H1 (cell line): Measurements from ENCODE around the gene DCAF4. TPM values are rescaled to one million over a fixed set of nuclear protein-coding genes. Genes with fewer than 3 reads are reported as not detected.

ENCODE experiments used
- CTCF ChIA-PET: fragments of 300-600 bp; sonication (Branson Sonifier 250); formaldehyde crosslinking; loops from one replicate; lab custom pipeline; 2021; ENCODE audit not compliant: partially characterized antibody; lab: Charles Lee
- POLR2A ChIA-PET: fragments of 300-600 bp; sonication (Branson Sonifier 250); formaldehyde crosslinking; loops from one replicate; lab custom pipeline; 2021; ENCODE audit warnings: inconsistent platforms; ENCODE audit not compliant: partially characterized antibody; lab: Charles Lee
- DNase-seq, 2 experiments: peaks; one replicate each; pipeline versions ENCODE4 v3.0.0 to v3.0.0-alpha.2; 2010 to 2022; ENCODE audit warnings: low spot score in 2 of 2, low read depth in 1 of 2, mixed read lengths in 1 of 2
- FAIRE-seq: peaks from 2 replicates; lab custom pipeline; 2011; peaks lifted over from hg19 to GRCh38; lab: Jason Lieb, UNC
- H2AFZ ChIP-seq: 2 replicates; pipeline ENCODE4 v1.8.1; 2012; ENCODE audit warnings: low read length, inconsistent platforms
- H2AK5ac ChIP-seq: 2 replicates; pipeline ENCODE4 v1.6.1; 2013; ENCODE audit warnings: low read depth, low read length
- H2BK120ac ChIP-seq: replicated peaks from 2 replicates; pipeline ENCODE3; 2013; ENCODE audit warnings: low read depth, low read length, inconsistent platforms
- H2BK12ac ChIP-seq: 2 replicates; pipeline ENCODE4 v1.6.1; 2013; ENCODE audit warnings: low read depth, low read length
- H2BK15ac ChIP-seq: 2 replicates; pipeline ENCODE4 v1.6.1; 2013; ENCODE audit warnings: low read length
- H2BK20ac ChIP-seq: 2 replicates; pipeline ENCODE4 v1.6.1; 2013; ENCODE audit warnings: low read length
- H2BK5ac ChIP-seq: 2 replicates; pipeline ENCODE4 v1.6.1; 2013; ENCODE audit warnings: low read depth, low read length
- H3K14ac ChIP-seq: 2 replicates; pipeline ENCODE4 v1.6.1; 2013; ENCODE audit warnings: inconsistent platforms; ENCODE audit not compliant: insufficient read length
- H3K18ac ChIP-seq: 2 replicates; pipeline ENCODE4 v1.6.1; 2013; ENCODE audit warnings: low read length; ENCODE audit errors: extremely low read depth
- H3K23ac ChIP-seq: 2 replicates; pipeline ENCODE4 v1.6.1; 2013; ENCODE audit warnings: inconsistent platforms; ENCODE audit not compliant: insufficient read length
- H3K23me2 ChIP-seq: 2 replicates; pipeline ENCODE4 v1.6.1; 2013; ENCODE audit warnings: low read depth, low read length
- H3K27ac ChIP-seq: 2 replicates; pipeline ENCODE4 v1.6.1; 2011; ENCODE audit warnings: low read depth, low read length, inconsistent platforms
- H3K27me3 ChIP-seq, 4 experiments: replicated peaks in 1 of 4; 1 replicate in 1 of 4; 2 replicates in 3 of 4; pipeline versions ENCODE4 v1.6.1 to v1.8.1; 2011 to 2013; ENCODE audit warnings: low read length in 3 of 4, mild to moderate bottlenecking in 3 of 4, inconsistent platforms in 2 of 4, mixed read lengths in 2 of 4, moderate library complexity in 1 of 4; ENCODE audit not compliant: control insufficient read depth in 3 of 4, insufficient read depth in 3 of 4; ENCODE audit errors: extremely low read depth in 1 of 4
- H3K36me3 ChIP-seq, 4 experiments: 2 replicates each; pipeline versions ENCODE4 v1.6.1 to v1.8.1; 2011 to 2013; ENCODE audit warnings: mild to moderate bottlenecking in 4 of 4, low read length in 3 of 4, moderate library complexity in 2 of 4, control low read depth in 1 of 4, inconsistent platforms in 1 of 4; ENCODE audit not compliant: insufficient read depth in 4 of 4, control insufficient read depth in 2 of 4
- H3K4ac ChIP-seq: replicated peaks from 2 replicates; pipeline ENCODE3; 2013; ENCODE audit warnings: low read length, low read depth, mixed read lengths, inconsistent platforms; ENCODE audit not compliant: insufficient read length
- H3K4me1 ChIP-seq, 4 experiments: replicated peaks in 1 of 4; 1 replicate in 1 of 4; 2 replicates in 3 of 4; pipeline versions ENCODE4 v1.6.1 to v1.8.1; 2011 to 2013; ENCODE audit warnings: low read length in 3 of 4, inconsistent platforms in 2 of 4, mixed read lengths in 1 of 4; ENCODE audit not compliant: insufficient read depth in 4 of 4, control insufficient read depth in 3 of 4
- H3K4me2 ChIP-seq, 2 experiments: 2 replicates each; pipeline versions ENCODE4 v1.6.1 to v1.8.1; 2011 to 2013; ENCODE audit warnings: low read depth in 2 of 2, low read length in 2 of 2, control low read depth in 1 of 2, inconsistent platforms in 1 of 2, mild to moderate bottlenecking in 1 of 2; ENCODE audit not compliant: insufficient read depth in 1 of 2
- H3K4me3 ChIP-seq, 4 experiments: fragments of 200-600, 300-600 bp in 1 of 4; sonication (generic), shearing (Covaris generic), sonication (Bioruptor Twin) in 1 of 4; 2 replicates each; pipeline versions ENCODE4 v1.5.1 to v1.8.1; 2011 to 2016; ENCODE audit warnings: low read length in 4 of 4, low read depth in 3 of 4, control low read depth in 2 of 4, inconsistent platforms in 2 of 4, mild to moderate bottlenecking in 2 of 4, mixed read lengths in 1 of 4, moderate library complexity in 1 of 4; ENCODE audit not compliant: insufficient read depth in 2 of 4; ENCODE audit errors: extremely low read depth in 1 of 4
- H3K56ac ChIP-seq: replicated peaks from 2 replicates; pipeline ENCODE3; 2013; ENCODE audit warnings: low read depth, mild to moderate bottlenecking, mixed read lengths, low read length, inconsistent platforms; ENCODE audit not compliant: insufficient read length
- H3K79me1 ChIP-seq: 2 replicates; pipeline ENCODE4 v1.6.1; 2013; ENCODE audit warnings: low read depth, low read length, control low read depth
- H3K79me2 ChIP-seq, 2 experiments: 2 replicates each; pipeline versions ENCODE4 v1.6.1 to v1.8.1; 2012 to 2013; ENCODE audit warnings: low read length in 2 of 2, mild to moderate bottlenecking in 2 of 2, inconsistent platforms in 1 of 2; ENCODE audit not compliant: insufficient read depth in 2 of 2, control insufficient read depth in 1 of 2
- H3K9ac ChIP-seq, 4 experiments: replicated peaks in 1 of 4; 1 replicate in 1 of 4; 2 replicates in 3 of 4; pipeline versions ENCODE4 v1.6.1 to v1.8.1; 2011 to 2013; ENCODE audit warnings: low read depth in 3 of 4, low read length in 3 of 4, control low read depth in 2 of 4, mild to moderate bottlenecking in 2 of 4, moderate library complexity in 2 of 4, inconsistent platforms in 1 of 4; ENCODE audit errors: extremely low read depth in 1 of 4
- H3K9me3 ChIP-seq, 2 experiments: 2 replicates each; pipeline versions ENCODE4 v1.6.1 to v1.8.1; 2012 to 2013; ENCODE audit warnings: mild to moderate bottlenecking in 2 of 2, moderate library complexity in 2 of 2, control low read depth in 1 of 2, inconsistent platforms in 1 of 2, low read depth in 1 of 2, low read length in 1 of 2, mixed read lengths in 1 of 2; ENCODE audit not compliant: insufficient read depth in 2 of 2
- H4K20me1 ChIP-seq, 2 experiments: replicated peaks in 1 of 2; 2 replicates each; pipeline versions ENCODE3 to v1.8.1; 2011 to 2013; ENCODE audit warnings: inconsistent platforms in 2 of 2, low read length in 2 of 2, mild to moderate bottlenecking in 1 of 2; ENCODE audit not compliant: insufficient read depth in 2 of 2, control insufficient read depth in 1 of 2
- H4K5ac ChIP-seq: 2 replicates; pipeline ENCODE4 v1.6.1; 2013; ENCODE audit warnings: low read length, low read depth, mixed read lengths, inconsistent platforms; ENCODE audit not compliant: insufficient read length
- H4K8ac ChIP-seq: 2 replicates; pipeline ENCODE4 v1.8.0; 2013; ENCODE audit warnings: mild to moderate bottlenecking, moderate library complexity, low read length, inconsistent platforms; ENCODE audit not compliant: insufficient read depth; ENCODE audit errors: extremely low read depth
- H4K91ac ChIP-seq: replicated peaks from 2 replicates; pipeline ENCODE3; 2013; ENCODE audit warnings: low read length, mixed read lengths, inconsistent platforms; ENCODE audit not compliant: insufficient read length
- CBX8 ChIP-seq: fragments of 300-800, 300-1000 bp; sonication (generic); IDR thresholded peaks from 2 replicates; pipeline ENCODE4 v1.7.1; 2016; ENCODE audit warnings: low read depth, low read length, borderline replicate concordance
- CTBP2 ChIP-seq: IDR thresholded peaks from 2 replicates; pipeline ENCODE4 v1.7.0; 2011; ENCODE audit warnings: borderline replicate concordance, mild to moderate bottlenecking, moderate library complexity, mixed read lengths, low read length; ENCODE audit not compliant: insufficient read depth, insufficient read length
- NANOG ChIP-seq: IDR thresholded peaks from 2 replicates; pipeline ENCODE4 v1.6.1; 2011; ENCODE audit warnings: low read length, low read depth, mild to moderate bottlenecking, inconsistent platforms; ENCODE audit not compliant: insufficient read depth, poor library complexity, severe bottlenecking
- POLR2A ChIP-seq, 2 experiments: IDR thresholded peaks; 1 replicate in 1 of 2; 2 replicates in 1 of 2; pipeline ENCODE4 v1.6.1; 2011; ENCODE audit warnings: low read depth in 2 of 2, low read length in 2 of 2, mild to moderate bottlenecking in 2 of 2; ENCODE audit errors: control extremely low read depth in 1 of 2
- POLR2AphosphoS5 ChIP-seq: IDR thresholded peaks from 2 replicates; pipeline ENCODE4 v1.6.1; 2011; ENCODE audit warnings: low read depth, low read length
- POU5F1 ChIP-seq: IDR thresholded peaks from 2 replicates; pipeline ENCODE4 v1.6.1; 2011; ENCODE audit warnings: low read depth, mild to moderate bottlenecking, low read length, moderate library complexity
- SAP30 ChIP-seq: fragments of 300-600 bp; sonication (generic); IDR thresholded peaks from 2 replicates; pipeline ENCODE4 v1.7.1; 2012; ENCODE audit warnings: low read length, moderate library complexity, mild to moderate bottlenecking, inconsistent platforms; ENCODE audit not compliant: insufficient read depth, insufficient replicate concordance
- TAF7 ChIP-seq: optimal IDR thresholded peaks from 2 replicates; pipeline ENCODE3; 2011; ENCODE audit warnings: low read depth, mild to moderate bottlenecking, inconsistent platforms, low read length, moderate library complexity, borderline replicate concordance
- ZNF274 ChIP-seq: IDR thresholded peaks from 2 replicates; pipeline ENCODE4 v1.7.0; 2012; ENCODE audit warnings: low read length, borderline replicate concordance; ENCODE audit errors: extremely low read depth
- WGBS, 2 experiments: shearing (Covaris generic) in 1 of 2; methylation state at CpG; one replicate each; pipeline versions ENCODE4 v1.1.6 to v1.1.7; 2013 to 2015; ENCODE audit warnings: low lambda C conversion rate in 2 of 2, mixed read lengths in 2 of 2, inconsistent platforms in 1 of 2, low coverage in 1 of 2, missing lambda C conversion rate in 1 of 2; ENCODE audit not compliant: insufficient replicate concordance in 2 of 2, insufficient coverage in 1 of 2, insufficient read length in 1 of 2; ENCODE audit errors: extremely low coverage in 1 of 2, missing lambda C conversion rate in 1 of 2; 5-methylcytosine and 5-hydroxymethylcytosine counted together
- polyA plus RNA-seq, 7 experiments: library from polyadenylated mRNA; depleted of rRNA in 3 of 7; stranded (reverse) in 5 of 7; unstranded in 2 of 7; fragments of >200 nt in 5 of 7; fragments of 200-250 nt in 2 of 7; gene quantifications; 1 replicate in 5 of 7; 2 replicates in 1 of 7; 4 replicates in 1 of 7; pipeline versions ENCODE4 v1.2.1 to v1.2.3, GENCODE V29; 2011 to 2013; ENCODE audit warnings: missing spikeins in 2 of 7, mixed read lengths in 2 of 7
- total RNA-seq: library from RNA; stranded (reverse); fragmentation: NEBNext Ultra II Directional; extraction: Animal tissue kit (Norgen Biotek cat#: 25700); gene quantifications from 2 replicates; pipeline ENCODE4 v1.2.1, GENCODE V29; 2021

Gene DCAF4
- total and polyA plus RNA-seq, 2 of the 8 experiments (the other 6 are each of a cell fraction or from before 2014, with no cell fraction given), result 17.0 to 21.1 TPM

GRCh38 chr14:72998252-72998903 is 72.1 kb downstream of the DCAF4 start:
- WGBS, 2 experiments, result 83% methylated on average over 2 of the region's 2 CpGs; no CpG with 5 or more reads in 1 of the 2 experiments
- H3K9ac ChIP-seq, result no peak overlapping the region
- no peak overlapping the region for H2BK5ac ChIP-seq
- no peak overlapping the region for H3K23ac ChIP-seq
- H3K56ac ChIP-seq, result no peak overlapping the region
- H4K8ac ChIP-seq, result no peak overlapping the region
- H3K36me3 ChIP-seq, result peaks cover 0 to 6% (median 4%) of the 10 kb centered on the region in 4 experiments; a peak in 3 of 8 replicates
- no peak overlapping the region for H4K91ac ChIP-seq
- H3K23me2 ChIP-seq, result no peaks in the 10 kb centered on the region; the same call in 1 of the 2 replicates
- no peak for DNase-seq
- no peak overlapping the region for H2AFZ ChIP-seq
- peaks cover 2% of the 10 kb centered on the region; the same call in 1 of the 2 replicates for H3K79me1 ChIP-seq
- H3K79me2 ChIP-seq, result peaks cover 0 to 6% of the 10 kb centered on the region in 2 experiments; a peak in 2 of 4 replicates
- no peak overlapping the region for H2BK12ac ChIP-seq
- POLR2A ChIA-PET, result interaction anchor here (0.7 to 1.3 kb wide), 5 partner anchors 10 to 571 kb away, joined by 3 to 4 read pairs (median 3); partner anchors contain the start of gene ACOT2
- H4K20me1 ChIP-seq, result no peaks in the 10 kb centered on the region
- H3K4me1 ChIP-seq, result peaks cover 0 to 5% (median 0%) of the 10 kb centered on the region in 4 experiments; a peak in 3 of 7 replicates
- no peak for FAIRE-seq
- H2BK20ac ChIP-seq, result no peak overlapping the region
- CTCF ChIA-PET, result interaction anchor here (0.6 to 1.6 kb wide), 5 partner anchors 8 to 481 kb away, joined by 3 to 5 read pairs (median 4); no protein-coding TSS in a partner anchor
- no peak overlapping the region for H3K4me3 ChIP-seq
- H2BK15ac ChIP-seq, result no peak overlapping the region
- H3K14ac ChIP-seq, result no peak overlapping the region
- no peak overlapping the region for H3K4ac ChIP-seq
- no peak overlapping the region for H2AK5ac ChIP-seq
- H2BK120ac ChIP-seq, result no peak overlapping the region
- H3K4me2 ChIP-seq, result no peak overlapping the region
- H3K9me3 ChIP-seq, result no peaks in the 10 kb centered on the region
- H3K27ac ChIP-seq, result no peak overlapping the region
- H3K18ac ChIP-seq, result no peak overlapping the region
- no peaks in the 10 kb centered on the region for H3K27me3 ChIP-seq
- H4K5ac ChIP-seq, result no peak overlapping the region
- TF ChIP-seq POU5F1 (no peak), TAF7 (no peak), POLR2A (IDR thresholded peaks at IDR 0.05; ENCODE audit: control extremely low read depth in 1 of 2, low read depth in 2 of 2, low read length in 2 of 2) (no peak), ZNF274 (no peak), SAP30 (no peak), CTBP2 (no peak), NANOG (no peak), CBX8 (no peak), POLR2AphosphoS5 (no peak)
